Chondrocyte (in vitro differentiated cells): ENCODE measurements around the gene LITAF. TPM values are rescaled to one million over a fixed set of nuclear protein-coding genes. Genes with fewer than 3 reads are reported as not detected.

Source experiments
- DNase-seq: peaks from one replicate; pipeline ENCODE4 v3.0.0; 2021; ENCODE audit warnings: mixed read lengths, low spot score
- H3K27ac Mint-ChIP-seq: one replicate; pipeline ENCODE4 v1.8.0; 2021; ENCODE audit warnings: mild to moderate bottlenecking, moderate library complexity, mixed read lengths; ENCODE audit not compliant: unreplicated experiment
- H3K27me3 Mint-ChIP-seq: 2 replicates; pipeline ENCODE4 v1.8.0; 2021; ENCODE audit warnings: low read depth, mixed read lengths
- H3K36me3 Mint-ChIP-seq: 2 replicates; pipeline ENCODE4 v1.8.0; 2021; ENCODE audit warnings: low read depth, mixed read lengths
- H3K4me1 Mint-ChIP-seq: 2 replicates; pipeline ENCODE4 v1.8.0; 2021; ENCODE audit warnings: low read depth, mild to moderate bottlenecking, mixed read lengths
- H3K4me3 Mint-ChIP-seq: one replicate; pipeline ENCODE4 v1.8.0; 2021; ENCODE audit warnings: mild to moderate bottlenecking, moderate library complexity, mixed read lengths; ENCODE audit not compliant: unreplicated experiment
- H3K9me3 Mint-ChIP-seq: 2 replicates; pipeline ENCODE4 v1.8.0; 2021; ENCODE audit warnings: low read depth, mixed read lengths
- CTCF ChIP-seq: fragments of 200-600 bp; sonication (generic); IDR thresholded peaks from 2 replicates; pipeline ENCODE4 v1.5.0; 2021; ENCODE audit warnings: antibody characterized with exemption, mild to moderate bottlenecking, moderate library complexity
- total RNA-seq: library from RNA; stranded (reverse); gene quantifications from 3 replicates; pipeline ENCODE4 v1.2.1, GENCODE V29; 2021

LITAF gene
- total RNA-seq, 1 donor from 2014 or later, result 91.9 TPM

GRCh38 chr16:11528053-11528452 is 58.7 kb downstream of the LITAF start:
- H3K9me3 Mint-ChIP-seq, result no peaks in the 10 kb centered on the region
- no peaks in the 10 kb centered on the region for H3K36me3 Mint-ChIP-seq
- H3K4me3 Mint-ChIP-seq, result no peak overlapping the region
- DNase-seq, result no peak
- no peak for TF ChIP-seq CTCF
- H3K4me1 Mint-ChIP-seq, result no peaks in the 10 kb centered on the region
- no peak overlapping the region for H3K27ac Mint-ChIP-seq
- H3K27me3 Mint-ChIP-seq, result peaks cover 20% of the 10 kb centered on the region

GRCh38 chr16:11526655-11527350 is 59.9 kb downstream of the LITAF start:
- Mint-ChIP-seq H3K27ac (no peak overlapping the region), H3K4me3 (no peak overlapping the region), H3K4me1 (no peaks in the 10 kb centered on the region), H3K27me3 (peaks cover 20% of the 10 kb centered on the region), H3K36me3 (no peaks in the 10 kb centered on the region), H3K9me3 (peaks cover under 1% of the 10 kb centered on the region)
- TF ChIP-seq CTCF, result no peak
- DNase-seq, result peak; percentile 79

GRCh38 chr16:11524098-11524760 is 62.5 kb downstream of the LITAF start:
- Mint-ChIP-seq H3K36me3 (no peaks in the 10 kb centered on the region), H3K9me3 (peaks cover 11% of the 10 kb centered on the region)

GRCh38 chr16:11521055-11521454 is 65.7 kb downstream of the LITAF start:
- Mint-ChIP-seq H3K36me3 (no peaks in the 10 kb centered on the region), H3K27ac (no peak overlapping the region), H3K27me3 (peaks cover 18% of the 10 kb centered on the region), H3K9me3 (peaks cover 11% of the 10 kb centered on the region), H3K4me1 (no peaks in the 10 kb centered on the region), H3K4me3 (no peak overlapping the region)
- TF ChIP-seq CTCF, result no peak
- no peak for DNase-seq

More at GRCh38 chr16:11524098-11524760, 62.5 kb downstream of the LITAF start:
- Mint-ChIP-seq H3K4me3 (no peak overlapping the region), H3K27ac (no peak overlapping the region), H3K27me3 (peaks cover 20% of the 10 kb centered on the region), H3K4me1 (no peaks in the 10 kb centered on the region)
- TF ChIP-seq CTCF, result no peak
- no peak for DNase-seq

GRCh38 chr16:11520442-11520841 is 66.3 kb downstream of the LITAF start:
- no peaks in the 10 kb centered on the region for H3K4me1 Mint-ChIP-seq
- H3K4me3 Mint-ChIP-seq, result no peak overlapping the region
- H3K9me3 Mint-ChIP-seq, result peaks cover 11% of the 10 kb centered on the region
- TF ChIP-seq CTCF, result no peak
- H3K36me3 Mint-ChIP-seq, result no peaks in the 10 kb centered on the region
- no peak overlapping the region for H3K27ac Mint-ChIP-seq
- no peak for DNase-seq
- peaks cover 15% of the 10 kb centered on the region for H3K27me3 Mint-ChIP-seq
